HFFc6 (cell line): Measurements from ENCODE around the gene STRA6. TPM values are rescaled to one million over a fixed set of nuclear protein-coding genes. Genes with fewer than 3 reads are reported as not detected.

Experiments used
- DNase-seq: peaks from one replicate; pipeline ENCODE4 v3.0.0-alpha.2; 2018
- H3K27ac Mint-ChIP-seq: 2 replicates; pipeline ENCODE4 v1.8.0; 2020; ENCODE audit warnings: mild to moderate bottlenecking, mixed read lengths
- H3K27me3 Mint-ChIP-seq: 2 replicates; pipeline ENCODE4 v1.8.0; 2021; ENCODE audit warnings: mild to moderate bottlenecking, moderate library complexity, mixed read lengths; ENCODE audit not compliant: insufficient read depth
- H3K36me3 Mint-ChIP-seq: 2 replicates; pipeline ENCODE4 v1.8.0; 2021; ENCODE audit warnings: low read depth, mixed read lengths
- H3K4me1 Mint-ChIP-seq: 2 replicates; pipeline ENCODE4 v1.8.0; 2020; ENCODE audit warnings: low read depth, mixed read lengths
- H3K4me3 Mint-ChIP-seq: 2 replicates; pipeline ENCODE4 v1.8.0; 2020; ENCODE audit warnings: mild to moderate bottlenecking, moderate library complexity, mixed read lengths
- H3K9me3 Mint-ChIP-seq: 2 replicates; pipeline ENCODE4 v1.8.0; 2020; ENCODE audit warnings: mild to moderate bottlenecking, mixed read lengths
- total RNA-seq, 6 experiments: library from RNA; stranded (reverse); fragmentation: NEBNext Ultra II Directional; extraction: Animal tissue kit (Norgen Biotek cat#: 25700); gene quantifications; 2 replicates in 1 of 6; 3 replicates in 5 of 6; pipeline ENCODE4 v1.2.3, GENCODE V29; 2021
- TF ChIP-seq, protein P1 (sequence below): fragments of 200-600 bp; sonication (generic); IDR thresholded peaks from 2 replicates; pipeline ENCODE4 v1.5.0; 2021; ENCODE audit warnings: antibody characterized with exemption, mild to moderate bottlenecking

The STRA6 gene
- total RNA-seq, 6 experiments from 2014 or later, result 2.2 to 3.2 (median 2.6) TPM

DNA sequence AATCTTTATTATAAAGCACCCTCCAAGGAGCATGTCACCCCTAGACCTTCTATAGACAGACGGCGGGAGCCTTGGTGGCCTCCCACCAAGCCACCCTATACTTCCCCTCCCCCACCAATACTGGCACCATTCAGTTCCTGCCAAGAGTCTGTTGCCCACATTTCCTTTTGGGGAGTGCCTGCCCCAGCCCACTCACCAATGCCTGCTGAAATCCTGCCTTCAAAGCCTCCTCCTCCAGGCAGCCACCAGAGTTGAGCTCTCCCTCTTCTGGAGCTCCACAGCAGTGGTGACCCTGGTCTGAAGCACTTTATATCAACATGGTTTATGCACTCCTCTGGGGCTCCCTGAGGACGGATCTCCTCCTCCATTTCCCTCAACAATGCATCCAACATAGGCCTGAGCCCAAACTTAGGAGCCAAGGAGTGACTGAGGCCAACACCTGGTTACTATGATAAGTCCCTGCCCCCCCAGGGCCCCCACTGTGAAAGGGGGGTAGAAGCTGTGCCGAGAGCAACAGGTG lies 42.3 kb upstream of the STRA6 start:
- peaks cover 31% of the 10 kb centered on the region for H3K4me1 Mint-ChIP-seq
- H3K27ac Mint-ChIP-seq, result no peak overlapping the region
- peaks cover 12% of the 10 kb centered on the region for H3K27me3 Mint-ChIP-seq
- no peak overlapping the region for H3K4me3 Mint-ChIP-seq
- DNase-seq, result no peak
- no peaks in the 10 kb centered on the region for H3K9me3 Mint-ChIP-seq
- H3K36me3 Mint-ChIP-seq, result no peaks in the 10 kb centered on the region
- TF ChIP-seq, protein P1, sequence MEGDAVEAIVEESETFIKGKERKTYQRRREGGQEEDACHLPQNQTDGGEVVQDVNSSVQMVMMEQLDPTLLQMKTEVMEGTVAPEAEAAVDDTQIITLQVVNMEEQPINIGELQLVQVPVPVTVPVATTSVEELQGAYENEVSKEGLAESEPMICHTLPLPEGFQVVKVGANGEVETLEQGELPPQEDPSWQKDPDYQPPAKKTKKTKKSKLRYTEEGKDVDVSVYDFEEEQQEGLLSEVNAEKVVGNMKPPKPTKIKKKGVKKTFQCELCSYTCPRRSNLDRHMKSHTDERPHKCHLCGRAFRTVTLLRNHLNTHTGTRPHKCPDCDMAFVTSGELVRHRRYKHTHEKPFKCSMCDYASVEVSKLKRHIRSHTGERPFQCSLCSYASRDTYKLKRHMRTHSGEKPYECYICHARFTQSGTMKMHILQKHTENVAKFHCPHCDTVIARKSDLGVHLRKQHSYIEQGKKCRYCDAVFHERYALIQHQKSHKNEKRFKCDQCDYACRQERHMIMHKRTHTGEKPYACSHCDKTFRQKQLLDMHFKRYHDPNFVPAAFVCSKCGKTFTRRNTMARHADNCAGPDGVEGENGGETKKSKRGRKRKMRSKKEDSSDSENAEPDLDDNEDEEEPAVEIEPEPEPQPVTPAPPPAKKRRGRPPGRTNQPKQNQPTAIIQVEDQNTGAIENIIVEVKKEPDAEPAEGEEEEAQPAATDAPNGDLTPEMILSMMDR, result no peak

DNA sequence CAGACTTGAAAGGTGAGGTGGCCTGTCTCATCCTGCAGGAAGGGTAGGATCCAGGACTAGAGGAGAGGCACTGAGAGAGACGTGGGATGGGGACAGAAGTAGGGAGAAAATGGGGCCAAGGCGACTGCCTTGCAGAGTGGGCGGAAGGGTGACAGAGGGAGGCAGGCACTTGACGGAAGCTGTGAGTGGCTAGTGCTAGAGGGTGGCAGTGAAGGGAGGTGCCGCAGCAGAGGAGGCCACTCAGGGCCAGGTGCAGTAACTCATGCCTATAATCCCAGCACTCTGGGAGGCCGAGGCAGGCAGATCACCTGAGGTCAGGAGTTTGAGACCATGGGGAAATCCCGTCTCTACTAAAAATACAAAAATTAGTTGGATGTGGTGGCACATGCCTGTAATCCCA lies 40.8 kb upstream of the STRA6 start:
- TF ChIP-seq, protein P1, result no peak
- Mint-ChIP-seq H3K36me3 (no peaks in the 10 kb centered on the region), H3K27me3 (peaks cover 5% of the 10 kb centered on the region), H3K4me1 (peaks cover 45% of the 10 kb centered on the region), H3K27ac (no peak overlapping the region), H3K9me3 (no peaks in the 10 kb centered on the region), H3K4me3 (no peak overlapping the region)
- no peak for DNase-seq

DNA sequence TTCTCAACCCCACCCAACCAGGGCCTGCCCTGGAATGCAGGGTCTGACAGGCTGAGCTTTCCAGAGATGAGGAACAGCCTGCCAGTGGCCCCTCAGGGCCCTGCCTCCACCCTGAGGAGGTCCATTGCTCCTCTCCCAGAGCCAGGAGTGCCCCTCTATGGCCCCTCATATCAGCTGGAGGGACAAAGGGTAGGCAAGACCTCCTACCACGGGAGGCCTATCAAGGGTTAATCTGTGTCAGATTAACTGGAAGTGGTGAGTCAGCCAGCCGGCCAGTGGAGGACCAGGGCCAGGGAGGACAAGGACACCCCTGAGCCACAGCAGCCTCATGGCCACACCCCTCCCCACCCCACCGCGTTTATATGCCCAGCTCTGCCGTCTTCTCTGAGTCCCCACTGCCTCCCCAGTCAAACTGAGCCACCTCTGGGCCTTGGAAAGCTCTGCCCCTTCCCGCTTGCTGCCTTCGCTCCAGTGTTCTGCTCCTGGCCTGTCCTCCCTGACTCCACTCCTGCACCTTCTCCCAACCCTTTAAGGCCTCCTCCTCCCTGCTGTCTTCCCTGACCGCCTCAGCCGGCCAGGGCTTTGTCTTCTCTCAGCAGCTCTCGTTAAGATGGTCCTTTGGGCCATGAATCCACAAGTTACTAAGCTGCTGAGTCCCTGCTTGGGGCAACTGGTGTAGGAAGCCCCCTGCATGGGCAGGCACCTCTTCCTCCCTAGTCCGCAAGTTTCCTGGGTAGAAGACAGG lies 40.0 kb upstream of the STRA6 start:
- Mint-ChIP-seq H3K4me1 (peaks cover 45% of the 10 kb centered on the region), H3K4me3 (no peak overlapping the region), H3K36me3 (no peaks in the 10 kb centered on the region), H3K27ac (no peak overlapping the region), H3K27me3 (peaks cover 2% of the 10 kb centered on the region), H3K9me3 (no peaks in the 10 kb centered on the region)
- peak; percentile 48 for DNase-seq
- TF ChIP-seq, protein P1, result no peak

DNA sequence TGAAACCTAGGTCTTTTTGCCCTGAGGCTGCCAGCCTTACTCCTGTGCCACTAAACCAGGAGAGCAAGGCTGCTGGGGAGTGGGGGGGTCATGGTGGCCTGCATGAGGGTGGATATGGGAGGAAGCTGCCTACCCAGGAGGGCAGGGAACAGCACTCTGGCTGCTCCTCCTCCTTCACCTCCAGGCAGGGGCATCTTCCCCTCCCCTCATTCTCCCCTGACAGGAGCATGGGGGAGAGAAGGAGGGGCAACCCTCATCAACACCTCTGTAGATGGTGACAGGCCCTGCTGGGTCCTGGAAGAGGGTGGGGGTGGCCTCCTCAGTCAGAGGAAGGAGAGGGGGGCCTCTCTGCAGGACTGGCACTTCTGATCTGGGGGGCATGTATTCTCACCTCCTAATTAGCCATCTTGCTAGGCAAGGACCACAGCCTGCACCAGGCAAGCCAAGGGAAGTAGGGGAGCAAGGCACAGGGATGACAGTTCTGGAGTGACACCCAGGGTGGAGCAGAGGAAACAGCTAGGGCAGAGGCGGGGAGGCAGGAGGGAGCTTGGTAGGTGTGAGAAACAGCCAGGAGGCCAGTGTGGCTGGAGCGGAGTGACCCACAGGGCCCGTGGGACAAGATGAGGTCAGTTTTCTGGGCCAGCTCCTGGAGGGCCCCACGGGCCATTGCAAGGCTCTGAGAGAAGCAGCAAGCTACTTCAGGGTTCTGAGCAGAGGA lies 38.5 kb upstream of the STRA6 start:
- DNase-seq, result no peak
- Mint-ChIP-seq H3K27ac (no peak overlapping the region), H3K4me3 (no peak overlapping the region)

DNA sequence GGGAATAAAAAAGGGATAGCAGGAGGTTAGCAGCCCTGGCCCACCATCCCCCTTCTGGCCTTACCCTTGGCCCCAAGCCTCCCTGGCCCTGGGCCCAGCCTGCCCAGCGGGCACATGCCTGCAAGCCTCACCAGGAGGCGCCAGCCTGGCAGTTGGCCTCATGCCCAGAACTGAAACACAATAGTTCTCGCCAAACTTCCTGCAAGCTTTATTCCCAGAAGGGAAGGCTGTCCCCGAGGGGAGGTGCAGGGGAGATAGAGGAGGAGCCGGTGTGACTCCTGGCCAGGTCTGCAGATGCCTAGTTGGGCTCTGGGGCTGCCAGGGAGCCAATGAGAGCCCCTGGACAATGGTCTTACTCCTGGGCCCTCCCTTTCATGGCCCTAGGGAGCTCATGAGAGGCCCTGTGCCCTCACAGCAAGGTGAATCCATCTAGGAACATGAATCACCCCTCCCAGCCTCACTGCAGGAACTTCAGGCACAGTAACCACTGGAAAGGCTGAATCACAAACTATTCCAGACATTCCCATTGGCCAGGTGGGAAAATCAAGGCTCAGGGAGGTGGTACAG lies 37.5 kb upstream of the STRA6 start:
- DNase-seq, result peak; percentile 76
- H3K27me3 Mint-ChIP-seq, result peaks cover 2% of the 10 kb centered on the region; the same call in 1 of the 2 replicates
- TF ChIP-seq, protein P1, result peak; percentile 71
- no peak overlapping the region for H3K4me3 Mint-ChIP-seq
- H3K27ac Mint-ChIP-seq, result no peak overlapping the region; the same call in 1 of the 2 replicates
- no peaks in the 10 kb centered on the region for H3K36me3 Mint-ChIP-seq
- no peaks in the 10 kb centered on the region for H3K9me3 Mint-ChIP-seq
- H3K4me1 Mint-ChIP-seq, result peaks cover 45% of the 10 kb centered on the region

More for the DNA sequence above, 38.5 kb upstream of the STRA6 start:
- H3K27me3 Mint-ChIP-seq, result peaks cover 2% of the 10 kb centered on the region; the same call in 1 of the 2 replicates
- TF ChIP-seq, protein P1, result no peak
- peaks cover 45% of the 10 kb centered on the region for H3K4me1 Mint-ChIP-seq
- no peaks in the 10 kb centered on the region for H3K9me3 Mint-ChIP-seq
- H3K36me3 Mint-ChIP-seq, result no peaks in the 10 kb centered on the region
